ENCODE data around the gene CYP4F8. TPM values are rescaled to one million over a fixed set of nuclear protein-coding genes. Genes with fewer than 3 reads are reported as not detected.

Gene CYP4F8
- total and polyA plus RNA-seq, 10 donors, result not detected

Small RNA genes within 50 kb of the gene (small RNA-seq; reads per million reads assigned to genes)
- 0 reads per million in 4 donors for gene AD000091.1

Other genes with a start within 250 kb of the CYP4F8 start
- 10 to 100 TPM; 24.9 to 51.3 (median 48.9) TPM for gene AKAP8, start 235.4 kb upstream of the CYP4F8 start, total RNA-seq
- gene AKAP8, start 235.4 kb upstream of the CYP4F8 start, polyA plus RNA-seq, result 10 to 100 TPM; 13.9 to 24.8 (median 21.9) TPM
- gene AKAP8L, start 196.2 kb upstream of the CYP4F8 start, total RNA-seq, result 100 to 1,000 TPM; 121 to 236 (median 140) TPM
- 100 to 1,000 TPM in 1 of 3 donors, 10 to 100 TPM in 2; 41.2 to 131 (median 87.8) TPM for gene AKAP8L, start 196.2 kb upstream of the CYP4F8 start, polyA plus RNA-seq
- 10 to 100 TPM; 23.1 to 33.7 (median 26.9) TPM for gene WIZ, start 165.3 kb upstream of the CYP4F8 start, total RNA-seq
- gene WIZ, start 165.3 kb upstream of the CYP4F8 start, polyA plus RNA-seq, result 10 to 100 TPM in 1 of 3 donors, 1 to 10 TPM in 2; 6.6 to 14.8 (median 7.0) TPM
- 10 to 100 TPM; 43.9 to 79.1 (median 59.2) TPM for gene RASAL3, start 150.7 kb upstream of the CYP4F8 start, total RNA-seq
- gene RASAL3, start 150.7 kb upstream of the CYP4F8 start, polyA plus RNA-seq, result 10 to 100 TPM; 31.7 to 66.8 (median 66.1) TPM
- under 1 TPM in 2 of 7 donors, not detected in 5; 0.10 to 0.16 TPM for gene PGLYRP2, start 135.7 kb upstream of the CYP4F8 start, total RNA-seq
- gene PGLYRP2, start 135.7 kb upstream of the CYP4F8 start, polyA plus RNA-seq, result under 1 TPM in 2 of 3 donors, not detected in 1; 0.02 to 0.06 TPM
- 1 to 10 TPM in 1 of 7 donors, under 1 TPM in 4, not detected in 2; 0.28 to 1.2 (median 0.37) TPM for gene CYP4F22, start 106.7 kb upstream of the CYP4F8 start, total RNA-seq
- under 1 TPM; 0.10 to 0.17 (median 0.14) TPM for gene CYP4F22, start 106.7 kb upstream of the CYP4F8 start, polyA plus RNA-seq
- 10 to 100 TPM in 4 of 7 donors, 1 to 10 TPM in 3; 3.5 to 44.1 (median 12.3) TPM for gene CYP4F3, start 25.7 kb downstream of the CYP4F8 start, total RNA-seq
- under 1 TPM; 0.03 to 0.99 (median 0.48) TPM for gene CYP4F3, start 25.7 kb downstream of the CYP4F8 start, polyA plus RNA-seq
- gene CYP4F12, start 57.9 kb downstream of the CYP4F8 start, total RNA-seq, result 1 to 10 TPM; 2.8 to 8.2 (median 4.2) TPM
- 1 to 10 TPM; 1.9 to 8.3 (median 4.0) TPM for gene CYP4F12, start 57.9 kb downstream of the CYP4F8 start, polyA plus RNA-seq
- not detected for gene OR10H2, start 112.8 kb downstream of the CYP4F8 start, total RNA-seq
- not detected for gene OR10H2, start 112.8 kb downstream of the CYP4F8 start, polyA plus RNA-seq
- gene OR10H3, start 122.8 kb downstream of the CYP4F8 start, total RNA-seq, result not detected
- gene OR10H3, start 122.8 kb downstream of the CYP4F8 start, polyA plus RNA-seq, result not detected
- not detected for gene OR10H5, start 172.4 kb downstream of the CYP4F8 start, total RNA-seq
- not detected for gene OR10H5, start 172.4 kb downstream of the CYP4F8 start, polyA plus RNA-seq
- gene OR10H1, start 200.4 kb downstream of the CYP4F8 start, total RNA-seq, result not detected
- not detected for gene OR10H1, start 200.4 kb downstream of the CYP4F8 start, polyA plus RNA-seq

Data from spleen (tissue), 11 donors.